HG03103 (cell line): ENCODE data around the gene TCTN3.
"Not testable (repeated sequence)": the region's sequence is repeated elsewhere in the genome, so short reads cannot be mapped to it uniquely, and the experiment has no call there.

ENCODE experiments used
- ATAC-seq: cut with Tn5 transposase; IDR thresholded peaks from one replicate; pipeline ENCODE4 v1.9.1; 2021; ENCODE audit warnings: low read depth; ENCODE audit not compliant: unreplicated experiment

TCTN3 gene

GRCh38 chr10:95640891-95641315 is 52.8 kb downstream of the TCTN3 start:
- ATAC-seq, result no peak

GRCh38 chr10:95637911-95638310 is 55.8 kb downstream of the TCTN3 start:
- no peak for ATAC-seq

DNA sequence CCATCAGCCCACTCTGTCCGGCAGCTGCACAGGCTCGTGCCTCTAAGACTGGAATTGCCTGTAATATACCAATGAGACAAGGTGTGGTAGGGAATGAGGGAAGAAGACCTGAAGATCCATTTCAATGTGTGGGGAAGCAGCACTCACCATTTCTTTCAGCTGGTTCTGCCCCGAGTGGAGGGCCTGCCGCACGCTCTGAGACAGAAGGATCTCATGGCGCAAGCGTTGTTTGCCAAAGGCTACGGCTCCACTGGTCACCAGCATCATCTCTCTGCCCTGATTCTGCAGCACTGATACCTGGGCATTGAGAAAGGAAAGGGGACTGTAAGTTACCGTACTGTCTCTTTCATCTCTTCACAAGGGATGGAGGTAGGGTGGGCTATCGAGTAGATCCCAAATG is 56.6 kb downstream of the TCTN3 start:
- ATAC-seq, result no peak

- no peak for ATAC-seq
These were observed 58.4 kb downstream of the TCTN3 start for GRCh38 chr10:95635319-95635733.

DNA sequence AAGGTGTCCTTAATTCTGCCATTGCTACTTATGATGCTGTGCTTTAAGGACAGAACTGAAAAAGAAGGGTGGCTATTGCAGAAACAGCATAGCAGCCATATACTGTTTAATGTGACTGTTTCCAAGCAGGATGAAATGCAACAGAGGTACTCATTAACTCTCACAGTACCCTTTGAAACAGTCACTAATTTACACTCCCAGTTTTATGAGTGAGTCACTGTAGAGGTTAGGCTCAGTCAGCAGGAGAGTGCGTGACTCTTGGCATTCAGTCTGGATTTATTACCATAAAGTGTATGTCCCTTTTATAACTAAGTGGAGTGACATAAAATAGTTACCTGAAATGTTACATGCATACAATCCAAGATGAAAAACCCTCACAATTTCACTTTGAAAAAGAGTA is 64.9 kb downstream of the TCTN3 start:
- no peak for ATAC-seq

DNA sequence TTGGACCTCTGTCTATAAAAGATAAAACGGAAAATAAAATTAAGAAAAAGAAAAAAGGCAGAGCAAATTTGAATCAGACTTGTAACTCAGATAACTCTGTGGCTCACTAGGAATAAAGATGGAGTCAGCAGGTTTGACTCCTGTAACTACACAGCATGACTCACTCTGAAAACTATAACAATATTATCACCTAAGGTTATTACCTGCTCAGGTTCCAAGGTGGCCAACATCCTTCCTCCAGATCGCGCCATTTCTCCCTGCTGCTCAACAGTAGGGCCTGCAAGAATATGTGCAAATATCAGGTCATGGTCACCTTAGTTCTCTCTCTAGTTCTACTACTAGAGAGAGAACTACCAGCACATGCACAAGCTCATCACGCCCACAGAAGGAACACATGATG is 67.2 kb downstream of the TCTN3 start:
- ATAC-seq, result no peak

DNA sequence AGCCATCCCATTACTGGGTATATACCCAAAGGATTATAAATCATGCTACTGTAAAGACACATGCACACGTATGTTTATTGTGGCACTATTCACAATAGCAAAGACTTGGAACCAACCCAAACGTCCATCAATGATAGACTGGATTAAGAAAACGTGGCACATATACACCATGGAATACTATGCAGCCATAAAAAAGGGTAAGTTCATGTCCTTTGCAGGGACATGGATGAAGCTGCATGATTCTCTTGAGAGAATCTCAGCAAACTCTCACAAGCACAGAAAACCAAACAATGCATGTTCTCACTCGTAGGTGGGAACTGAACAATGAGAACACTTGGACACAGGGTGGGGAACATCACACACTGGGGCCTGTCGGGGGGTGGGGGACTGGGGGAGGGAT is 73.3 kb downstream of the TCTN3 start:
- ATAC-seq, result not testable (repeated sequence)

DNA sequence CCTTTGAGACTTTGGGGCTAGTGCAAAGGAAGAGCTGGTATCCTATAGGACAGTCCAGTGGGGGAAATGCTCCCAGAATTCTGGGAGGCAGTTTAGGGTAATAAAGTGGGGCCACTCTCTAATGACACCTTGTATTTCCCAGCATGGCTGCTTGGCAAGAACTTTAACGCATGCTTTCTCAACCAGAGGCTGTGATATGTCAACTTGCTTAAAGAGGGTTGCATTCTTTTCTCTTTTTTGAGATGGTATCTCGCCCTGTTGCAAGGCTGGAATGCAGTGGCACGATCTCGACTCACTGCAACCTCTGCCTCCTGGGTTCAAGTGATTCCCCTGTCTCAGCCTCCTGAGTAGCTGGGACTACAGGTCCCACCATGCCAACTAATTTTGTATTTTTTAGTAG is 75.6 kb downstream of the TCTN3 start:
- ATAC-seq, result no peak

DNA sequence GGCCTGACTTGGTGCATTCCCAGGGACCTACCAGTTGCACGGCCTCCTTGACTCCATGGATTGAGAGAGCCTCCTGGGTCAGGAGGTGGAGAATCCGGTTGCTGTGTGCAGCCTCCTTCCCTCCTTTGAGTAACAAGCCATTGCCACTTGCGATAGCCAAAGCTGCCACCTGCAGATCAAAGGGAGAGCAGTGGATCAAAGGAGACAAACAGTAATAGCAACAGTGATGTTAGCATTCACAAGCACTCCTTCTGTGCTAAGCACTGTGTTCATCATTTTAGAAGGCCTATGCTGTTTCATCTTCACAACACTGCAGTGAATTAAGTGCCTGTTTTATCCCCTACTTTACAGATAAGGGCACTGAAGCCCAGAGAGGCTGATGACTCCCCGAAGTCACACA is 77.3 kb downstream of the TCTN3 start:
- ATAC-seq, result no peak
